GM19397 (cell line): ENCODE data around the gene MGAT2.
"Not testable (repeated sequence)": the region's sequence is repeated elsewhere in the genome, so short reads cannot be mapped to it uniquely, and the experiment has no call there.

Experiments
- ATAC-seq: cut with Tn5 transposase; IDR thresholded peaks from one replicate; pipeline ENCODE4 v1.9.1; 2021; ENCODE audit warnings: mild to moderate bottlenecking, moderate library complexity; ENCODE audit not compliant: unreplicated experiment

Gene MGAT2

DNA sequence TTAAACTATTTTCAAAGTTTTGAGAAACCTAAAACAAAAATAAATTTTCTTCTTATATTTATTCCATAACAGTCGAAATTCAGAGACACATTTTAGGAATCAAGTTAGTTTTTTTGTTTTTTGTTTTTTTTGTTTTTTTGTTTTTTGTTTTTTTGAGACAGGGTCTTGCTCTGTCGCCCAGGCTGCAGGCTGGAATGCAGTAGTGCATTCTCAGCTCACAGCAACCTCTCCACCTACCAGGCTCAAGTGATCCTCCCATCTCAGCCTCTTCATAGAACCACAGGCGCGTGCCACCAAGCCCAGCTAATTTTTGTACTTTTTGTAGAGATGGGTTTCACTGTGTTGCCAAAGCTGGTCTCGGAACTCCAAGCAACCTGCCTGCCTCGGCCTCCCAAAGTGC lies 32.9 kb downstream of the MGAT2 start:
- no peak for ATAC-seq

DNA sequence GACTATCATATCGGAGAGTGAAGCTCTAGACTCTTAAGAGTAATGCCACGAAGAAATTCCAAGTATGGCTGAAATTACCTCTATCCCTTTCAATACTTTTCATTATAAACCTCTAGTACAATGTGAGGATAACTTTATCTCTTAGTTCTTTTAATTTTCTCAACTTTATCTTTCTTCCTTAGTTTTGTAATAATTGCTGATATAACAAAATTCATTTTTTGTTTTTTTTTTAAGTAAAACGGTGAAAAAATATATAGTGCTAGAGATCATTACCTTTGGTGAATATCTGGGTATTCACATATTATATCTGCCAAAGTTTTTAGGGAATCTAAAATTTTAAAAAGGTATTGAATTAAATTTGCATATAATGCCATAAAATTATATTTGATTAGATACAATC lies 33.9 kb downstream of the MGAT2 start:
- no peak for ATAC-seq

DNA sequence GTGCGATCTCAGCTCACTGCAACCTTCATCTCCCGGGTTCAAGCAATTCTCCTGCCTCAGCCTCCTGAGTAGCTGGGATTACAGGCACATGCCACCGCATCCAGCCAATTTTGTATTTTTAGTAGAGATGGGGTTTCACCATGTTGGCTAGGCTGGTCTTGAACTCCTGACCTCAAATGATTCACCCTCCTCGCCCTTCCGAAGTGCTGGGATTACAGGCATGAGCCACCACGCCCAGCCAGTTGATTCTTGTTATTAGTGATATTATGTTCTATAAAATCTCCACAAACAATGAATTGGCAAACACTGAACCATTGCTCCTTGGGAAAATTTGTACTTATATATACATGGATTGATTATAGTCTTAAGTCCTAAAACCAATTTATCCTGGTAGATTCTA lies 36.9 kb downstream of the MGAT2 start:
- not testable (repeated sequence) for ATAC-seq

DNA sequence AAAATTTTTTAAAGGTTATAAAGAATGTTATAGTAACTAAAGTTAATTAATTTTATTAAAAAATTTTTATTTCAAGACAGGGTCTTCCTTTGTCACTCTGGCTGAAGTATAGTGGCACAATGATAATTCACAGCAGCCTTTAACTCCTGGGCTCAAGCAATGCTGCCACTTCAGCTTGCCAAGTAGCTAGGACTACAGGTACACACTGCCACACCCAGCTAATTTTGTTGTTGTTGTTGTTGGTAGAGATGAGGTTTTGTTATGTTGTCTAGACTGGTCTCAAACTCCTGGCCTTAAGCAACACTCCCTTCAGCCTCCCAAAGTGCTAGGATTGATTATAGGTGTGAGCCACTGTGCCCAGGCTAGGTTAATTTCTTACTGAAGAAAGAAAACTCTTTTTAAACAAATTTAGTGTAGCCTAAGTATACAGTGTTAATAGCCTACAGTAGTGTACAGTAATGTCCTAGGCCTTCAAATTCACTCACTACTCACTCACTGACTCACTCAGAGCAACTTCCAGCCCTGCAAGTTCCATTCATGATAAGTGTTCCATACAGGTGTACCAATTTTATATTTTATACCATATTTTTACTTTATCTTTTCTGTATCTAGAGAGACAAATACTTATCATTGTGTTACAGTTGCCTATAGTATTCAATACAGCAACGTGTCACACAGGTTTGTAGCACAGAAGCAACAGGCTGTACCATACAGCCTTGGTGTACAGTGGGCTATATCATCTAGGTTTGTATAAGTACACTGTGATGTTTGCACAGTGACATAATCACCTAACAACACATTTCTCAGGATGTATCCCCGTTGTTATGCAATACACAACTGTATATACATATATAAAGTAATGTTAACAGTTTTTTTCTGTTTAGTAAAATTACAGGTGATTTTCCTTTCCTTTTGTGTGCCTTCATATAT lies 39.2 kb downstream of the MGAT2 start:
- no peak for ATAC-seq

DNA sequence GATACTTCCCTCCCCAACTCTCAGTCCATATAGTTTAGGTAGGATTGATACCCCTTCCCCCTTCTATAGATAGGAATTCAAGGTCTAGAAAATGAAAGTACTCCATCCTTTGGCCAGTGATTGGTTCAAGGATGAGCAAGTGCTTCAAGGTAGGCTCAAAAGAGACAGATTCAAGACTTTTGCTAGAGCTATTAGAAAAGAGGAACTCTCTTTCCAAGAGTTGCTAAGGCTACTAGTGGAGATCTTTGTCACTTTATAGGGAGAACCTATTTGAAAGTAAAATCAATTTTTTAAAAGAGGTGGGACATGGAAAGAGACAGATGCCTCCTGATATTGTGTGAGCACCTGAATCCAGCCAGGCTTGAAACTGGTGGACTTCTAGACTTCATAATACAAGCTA lies 49.9 kb downstream of the MGAT2 start:
- ATAC-seq: no peak
